K562 (cell line): Measurements from ENCODE around the gene NRG3.

Experiments used
- BRCA1 ChIP-seq, 2 experiments: fragments of 450-650 bp in 1 of 2; sonication (generic) in 1 of 2; formaldehyde crosslinking in 1 of 2; IDR thresholded peaks; 2 replicates each; pipeline versions ENCODE4 v1.5.0 to v1.6.1; 2017 to 2020; ENCODE audit warnings: mild to moderate bottlenecking in 1 of 2, missing genetic modification reagents in 1 of 2
- EGR1 ChIP-seq: fragments of 450-650 bp; conservative IDR thresholded peaks from 2 replicates; pipeline ENCODE4 v1.6.1; 2017; ENCODE audit warnings: mild to moderate bottlenecking
- KLF1 ChIP-seq: fragments of 450-650 bp; IDR thresholded peaks from 2 replicates; pipeline ENCODE4 v1.6.1; 2016; ENCODE audit warnings: missing genetic modification characterization, missing compliant biosample characterization
- MXI1 ChIP-seq: IDR thresholded peaks from 2 replicates; pipeline ENCODE4 v1.6.1; 2011; ENCODE audit warnings: low read depth, mild to moderate bottlenecking, improper control_type of control experiment, low read length
- POLR2A ChIP-seq: fragments of 450-650 bp; conservative IDR thresholded peaks from 2 replicates; pipeline ENCODE4 v1.6.1; 2016
- SMAD1 ChIP-seq: fragments of 150-350 bp; IDR thresholded peaks from 2 replicates; pipeline ENCODE4 v1.6.1; 2014; ENCODE audit warnings: low read length, low read depth; ENCODE audit not compliant: partially characterized antibody
- YY1 ChIP-seq, 3 experiments: IDR thresholded peaks; 2 replicates each; pipeline ENCODE4 v1.6.1; 2011; ENCODE audit warnings: low read length in 2 of 3, mild to moderate bottlenecking in 2 of 3, moderate library complexity in 2 of 3, borderline replicate concordance in 1 of 3, control low read depth in 1 of 3, low read depth in 1 of 3; ENCODE audit not compliant: insufficient read depth in 3 of 3, insufficient replicate concordance in 2 of 3, control insufficient read depth in 1 of 3, insufficient read length in 1 of 3; ENCODE audit errors: extremely low read depth in 1 of 3
- ZSCAN29 ChIP-seq: fragments of 450-650 bp; IDR thresholded peaks from 2 replicates; pipeline ENCODE4 v1.6.1; 2017
- TF ChIP-seq, protein P1 (sequence below): fragments of 450-650 bp; formaldehyde crosslinking; IDR thresholded peaks from 2 replicates; pipeline ENCODE4 v1.4.0; 2022; ENCODE audit warnings: missing genetic modification characterization
- TF ChIP-seq, protein P2 (sequence below), 3 experiments: IDR thresholded peaks in 2 of 3; conservative IDR thresholded peaks in 1 of 3; 2 replicates each; pipeline ENCODE4 v1.5.1; 2011 to 2012; ENCODE audit warnings: low read length in 3 of 3, mild to moderate bottlenecking in 3 of 3, control low read depth in 2 of 3, improper control_type of control experiment in 1 of 3, inconsistent platforms in 1 of 3, low read depth in 1 of 3, mixed read lengths in 1 of 3, moderate library complexity in 1 of 3; ENCODE audit not compliant: insufficient read depth in 2 of 3
- TF ChIP-seq, protein P3 (sequence below): fragments of 250-450 bp; sonication (Bioruptor Pico); IDR thresholded peaks from 2 replicates; pipeline ENCODE4 v1.8.0; 2022; ENCODE audit warnings: moderate library complexity, mild to moderate bottlenecking, inconsistent platforms

DNA sequence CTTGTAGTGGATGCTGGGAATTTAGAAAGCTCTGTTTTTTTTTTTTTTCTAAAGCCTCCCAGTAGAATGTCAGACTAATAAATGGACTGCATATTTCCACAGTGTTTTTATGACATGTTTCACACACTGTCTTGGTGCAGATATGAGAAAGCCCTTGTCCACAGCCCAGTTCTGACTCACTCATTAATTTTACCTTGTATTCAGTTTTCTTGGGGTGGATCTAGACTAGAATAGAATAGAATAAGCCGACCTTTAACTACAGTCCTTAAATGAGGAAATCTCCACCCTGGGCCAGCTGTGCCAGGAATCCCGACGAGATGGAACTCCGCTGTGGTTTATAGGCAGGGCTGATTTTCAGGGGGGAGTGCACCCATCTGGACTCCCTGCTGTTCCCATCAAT lies 274.7 kb downstream of the NRG3 start:
- no peak for TF ChIP-seq YY1 (IDR thresholded peaks at IDR 0.05; ENCODE audit: borderline replicate concordance in 1 of 3, control insufficient read depth in 1 of 3, extremely low read depth in 1 of 3, insufficient read depth in 3 of 3, insufficient read length in 1 of 3, insufficient replicate concordance in 2 of 3, low read depth in 1 of 3, low read length in 2 of 3)
- no peak for TF ChIP-seq MXI1
- no peak for TF ChIP-seq SMAD1
- TF ChIP-seq, protein P1, sequence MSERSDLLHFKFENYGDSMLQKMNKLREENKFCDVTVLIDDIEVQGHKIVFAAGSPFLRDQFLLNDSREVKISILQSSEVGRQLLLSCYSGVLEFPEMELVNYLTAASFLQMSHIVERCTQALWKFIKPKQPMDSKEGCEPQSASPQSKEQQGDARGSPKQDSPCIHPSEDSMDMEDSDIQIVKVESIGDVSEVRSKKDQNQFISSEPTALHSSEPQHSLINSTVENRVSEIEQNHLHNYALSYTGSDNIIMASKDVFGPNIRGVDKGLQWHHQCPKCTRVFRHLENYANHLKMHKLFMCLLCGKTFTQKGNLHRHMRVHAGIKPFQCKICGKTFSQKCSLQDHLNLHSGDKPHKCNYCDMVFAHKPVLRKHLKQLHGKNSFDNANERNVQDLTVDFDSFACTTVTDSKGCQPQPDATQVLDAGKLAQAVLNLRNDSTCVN (CRISPR knock-in tag) = no peak
- no peak for TF ChIP-seq POLR2A
- TF ChIP-seq ZSCAN29 = no peak
- TF ChIP-seq, protein P2, sequence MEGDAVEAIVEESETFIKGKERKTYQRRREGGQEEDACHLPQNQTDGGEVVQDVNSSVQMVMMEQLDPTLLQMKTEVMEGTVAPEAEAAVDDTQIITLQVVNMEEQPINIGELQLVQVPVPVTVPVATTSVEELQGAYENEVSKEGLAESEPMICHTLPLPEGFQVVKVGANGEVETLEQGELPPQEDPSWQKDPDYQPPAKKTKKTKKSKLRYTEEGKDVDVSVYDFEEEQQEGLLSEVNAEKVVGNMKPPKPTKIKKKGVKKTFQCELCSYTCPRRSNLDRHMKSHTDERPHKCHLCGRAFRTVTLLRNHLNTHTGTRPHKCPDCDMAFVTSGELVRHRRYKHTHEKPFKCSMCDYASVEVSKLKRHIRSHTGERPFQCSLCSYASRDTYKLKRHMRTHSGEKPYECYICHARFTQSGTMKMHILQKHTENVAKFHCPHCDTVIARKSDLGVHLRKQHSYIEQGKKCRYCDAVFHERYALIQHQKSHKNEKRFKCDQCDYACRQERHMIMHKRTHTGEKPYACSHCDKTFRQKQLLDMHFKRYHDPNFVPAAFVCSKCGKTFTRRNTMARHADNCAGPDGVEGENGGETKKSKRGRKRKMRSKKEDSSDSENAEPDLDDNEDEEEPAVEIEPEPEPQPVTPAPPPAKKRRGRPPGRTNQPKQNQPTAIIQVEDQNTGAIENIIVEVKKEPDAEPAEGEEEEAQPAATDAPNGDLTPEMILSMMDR (IDR thresholded peaks at IDR 0.05 in 2 of 3, conservative IDR thresholded peaks at IDR 0.05 in 1 of 3; ENCODE audit: insufficient read depth in 2 of 3, low read depth in 1 of 3, low read length in 3 of 3) = no peak
- no peak for TF ChIP-seq KLF1 (tag)
- no peak for TF ChIP-seq BRCA1 (IDR thresholded peaks at IDR 0.05)
- TF ChIP-seq BRCA1 (CRISPR knock-in tag; IDR thresholded peaks at IDR 0.05) = no peak
- TF ChIP-seq, protein P3, sequence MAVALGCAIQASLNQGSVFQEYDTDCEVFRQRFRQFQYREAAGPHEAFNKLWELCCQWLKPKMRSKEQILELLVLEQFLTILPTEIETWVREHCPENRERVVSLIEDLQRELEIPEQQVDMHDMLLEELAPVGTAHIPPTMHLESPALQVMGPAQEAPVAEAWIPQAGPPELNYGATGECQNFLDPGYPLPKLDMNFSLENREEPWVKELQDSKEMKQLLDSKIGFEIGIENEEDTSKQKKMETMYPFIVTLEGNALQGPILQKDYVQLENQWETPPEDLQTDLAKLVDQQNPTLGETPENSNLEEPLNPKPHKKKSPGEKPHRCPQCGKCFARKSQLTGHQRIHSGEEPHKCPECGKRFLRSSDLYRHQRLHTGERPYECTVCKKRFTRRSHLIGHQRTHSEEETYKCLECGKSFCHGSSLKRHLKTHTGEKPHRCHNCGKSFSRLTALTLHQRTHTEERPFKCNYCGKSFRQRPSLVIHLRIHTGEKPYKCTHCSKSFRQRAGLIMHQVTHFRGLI (CRISPR knock-in tag) = no peak
- no peak for TF ChIP-seq EGR1
